Activated T-cell treated with anti-CD3 and anti-CD28 coated beads for 24 hours (primary cell): ENCODE results near the gene KIF24.
"Not testable (repeated sequence)": the region's sequence is repeated elsewhere in the genome, so short reads cannot be mapped to it uniquely, and the experiment has no call there.

Source experiments
- DNase-seq: peaks from one replicate; pipeline ENCODE4 v3.0.0-alpha.2; 2020; ENCODE audit warnings: low read depth

Gene KIF24

GRCh38 chr9:34365282-34365681, 36.2 kb upstream of the KIF24 start:
- DNase-seq: no peak

DNA sequence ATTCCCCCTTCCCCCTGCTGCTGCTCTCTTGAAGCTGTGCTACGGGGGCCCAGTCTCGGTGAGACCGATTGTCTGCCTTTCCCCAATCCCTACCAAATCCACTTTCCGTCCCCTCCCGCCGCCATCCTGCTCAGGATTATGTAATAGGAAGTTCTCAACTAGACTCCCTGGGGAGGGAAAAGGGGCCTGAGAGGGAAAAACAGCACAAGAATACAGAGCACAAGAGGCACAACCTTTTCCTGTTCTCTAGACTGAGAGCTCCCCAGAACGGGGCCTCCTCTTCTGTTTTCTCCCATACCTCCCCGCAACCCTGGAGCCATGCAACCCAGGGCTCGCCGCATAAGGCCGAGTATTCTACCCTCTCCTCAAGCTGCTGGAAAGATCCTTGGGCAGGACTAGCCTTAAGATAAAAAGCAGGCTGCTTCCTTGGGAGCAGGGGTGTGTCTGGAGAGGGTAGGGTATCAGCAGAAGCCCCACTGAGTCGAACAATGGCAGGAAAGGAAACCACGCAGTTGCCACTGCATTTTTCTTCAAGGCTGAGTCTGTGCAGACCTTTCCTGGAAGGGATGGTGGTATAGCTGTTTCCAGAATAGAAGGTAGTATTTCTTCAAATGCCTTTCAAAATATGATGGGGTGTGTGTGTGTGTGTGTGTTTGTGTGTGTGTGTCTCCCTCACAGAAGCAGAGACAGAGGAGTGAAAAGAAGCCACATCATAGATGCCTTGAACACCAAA, 34.7 kb upstream of the KIF24 start:
- DNase-seq: no peak

DNA sequence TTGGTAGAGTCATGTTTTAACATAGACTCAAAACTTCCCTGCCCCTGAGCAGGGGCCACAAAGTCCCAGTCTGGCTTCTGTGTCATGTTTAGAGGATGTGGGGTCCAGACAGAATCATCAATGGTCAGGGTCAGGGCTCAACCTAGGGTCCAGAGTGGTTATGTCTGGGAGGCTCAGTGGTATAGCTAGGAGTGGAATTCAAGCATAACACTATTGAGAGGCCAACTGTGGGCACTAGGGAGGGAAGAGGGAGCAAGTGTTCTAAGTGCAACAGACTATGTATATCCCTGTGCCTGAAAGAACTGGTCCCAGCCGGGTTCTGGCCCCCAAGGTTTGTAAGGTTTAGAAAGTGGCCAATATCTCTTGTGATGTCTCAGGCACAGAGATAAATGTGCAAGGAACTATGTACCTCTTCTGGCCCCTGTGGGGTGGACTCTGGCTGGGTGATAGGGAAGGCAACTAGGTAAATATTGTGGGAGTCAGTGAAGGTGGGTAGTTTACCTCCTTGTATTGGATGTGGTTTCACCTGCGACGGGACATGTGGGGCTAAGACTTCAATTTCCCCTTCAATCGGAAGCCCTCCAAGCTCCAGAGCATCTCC, 33.6 kb upstream of the KIF24 start:
- no peak for DNase-seq

GRCh38 chr9:34352957-34353356, 23.9 kb upstream of the KIF24 start:
- not testable (repeated sequence) for DNase-seq

- not testable (repeated sequence) for DNase-seq
Observed at GRCh38 chr9:34352122-34352652, 23.1 kb upstream of the KIF24 start.

- DNase-seq: no peak
Observed at GRCh38 chr9:34349324-34349723, 20.3 kb upstream of the KIF24 start.

- DNase-seq: no peak
Observed at GRCh38 chr9:34347800-34348158, 18.7 kb upstream of the KIF24 start.

DNA sequence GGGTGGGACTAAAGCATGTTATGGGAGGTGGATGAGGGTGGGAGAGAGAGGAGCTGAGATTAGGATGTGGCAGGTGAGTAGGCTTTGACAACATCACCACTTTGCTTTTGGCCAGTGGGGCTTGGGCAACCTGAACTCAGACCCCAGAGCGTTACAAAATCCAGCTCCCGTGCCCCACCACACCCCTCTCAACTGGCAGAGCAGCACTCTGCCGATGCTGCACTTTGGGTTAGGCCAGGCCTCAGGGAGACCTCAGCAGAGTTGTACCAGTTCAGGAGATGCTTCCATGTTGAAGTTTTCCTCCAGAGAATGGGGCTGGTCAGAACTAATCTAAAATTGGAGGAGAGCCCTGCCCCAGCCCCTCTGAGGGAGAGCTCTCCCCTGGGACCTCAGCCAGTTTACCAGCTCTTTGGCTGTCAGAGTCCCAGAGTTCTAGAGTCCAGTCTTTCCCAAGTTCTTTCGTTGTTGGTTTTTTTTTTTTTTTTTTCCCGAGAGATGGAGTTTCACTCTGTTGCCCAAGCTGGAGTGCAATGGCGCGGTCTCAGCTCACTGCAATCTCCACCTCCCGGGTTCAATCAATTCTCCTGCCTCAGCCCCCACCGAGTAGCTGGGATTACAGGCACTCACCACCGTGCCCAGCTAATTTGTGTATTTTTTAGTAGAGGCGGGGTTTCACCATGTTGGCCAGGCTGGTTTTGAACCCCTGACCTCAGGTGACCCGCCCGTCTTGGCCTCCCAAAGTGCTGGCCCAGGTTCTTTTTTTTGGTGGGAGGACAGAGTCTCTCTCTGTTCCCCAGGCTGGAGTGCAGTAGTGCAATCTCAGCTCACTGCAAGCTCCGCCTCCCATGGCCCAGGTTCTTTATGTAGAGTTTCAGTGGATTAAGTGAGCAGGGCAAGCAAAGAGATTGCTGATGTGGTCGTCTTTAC, 18.1 kb upstream of the KIF24 start:
- no peak for DNase-seq

GRCh38 chr9:34343605-34344004, 14.5 kb upstream of the KIF24 start:
- DNase-seq: no peak

- DNase-seq: no peak
Observed at GRCh38 chr9:34343090-34343489, 14.0 kb upstream of the KIF24 start.

- DNase-seq: no peak
Observed at GRCh38 chr9:34341659-34342295, 12.7 kb upstream of the KIF24 start.

- DNase-seq: no peak
Observed at GRCh38 chr9:34338665-34339385, 9.8 kb upstream of the KIF24 start.

GRCh38 chr9:34338079-34338478, 9.0 kb upstream of the KIF24 start:
- DNase-seq: not testable (repeated sequence)

GRCh38 chr9:34337403-34337802, 8.3 kb upstream of the KIF24 start:
- no peak for DNase-seq

- no peak for DNase-seq
Observed at GRCh38 chr9:34335376-34335775, 6.3 kb upstream of the KIF24 start.

DNA sequence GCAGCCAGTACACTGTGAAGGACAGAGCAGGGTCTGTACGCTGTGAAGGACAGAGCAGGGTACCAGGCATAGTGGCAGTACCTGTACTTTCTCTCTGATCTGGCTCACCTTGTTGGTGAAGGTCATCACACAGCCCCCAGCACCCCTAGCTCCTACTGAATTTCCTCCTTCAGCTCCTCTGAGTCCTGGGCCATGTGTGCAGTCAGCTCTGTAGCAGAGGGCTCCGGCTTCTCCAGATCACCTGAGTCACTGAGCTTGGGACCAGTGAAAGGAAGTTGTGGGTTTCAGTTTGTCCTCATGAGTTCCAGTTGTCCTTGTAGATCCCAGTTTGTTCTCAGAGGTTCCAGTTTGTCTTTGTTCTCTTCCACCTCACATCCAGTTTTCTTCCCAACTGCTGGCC, 5.8 kb upstream of the KIF24 start:
- DNase-seq: no peak

GRCh38 chr9:34334337-34334824, 5.3 kb upstream of the KIF24 start:
- no peak for DNase-seq

GRCh38 chr9:34333836-34334235, 4.8 kb upstream of the KIF24 start:
- no peak for DNase-seq

DNA sequence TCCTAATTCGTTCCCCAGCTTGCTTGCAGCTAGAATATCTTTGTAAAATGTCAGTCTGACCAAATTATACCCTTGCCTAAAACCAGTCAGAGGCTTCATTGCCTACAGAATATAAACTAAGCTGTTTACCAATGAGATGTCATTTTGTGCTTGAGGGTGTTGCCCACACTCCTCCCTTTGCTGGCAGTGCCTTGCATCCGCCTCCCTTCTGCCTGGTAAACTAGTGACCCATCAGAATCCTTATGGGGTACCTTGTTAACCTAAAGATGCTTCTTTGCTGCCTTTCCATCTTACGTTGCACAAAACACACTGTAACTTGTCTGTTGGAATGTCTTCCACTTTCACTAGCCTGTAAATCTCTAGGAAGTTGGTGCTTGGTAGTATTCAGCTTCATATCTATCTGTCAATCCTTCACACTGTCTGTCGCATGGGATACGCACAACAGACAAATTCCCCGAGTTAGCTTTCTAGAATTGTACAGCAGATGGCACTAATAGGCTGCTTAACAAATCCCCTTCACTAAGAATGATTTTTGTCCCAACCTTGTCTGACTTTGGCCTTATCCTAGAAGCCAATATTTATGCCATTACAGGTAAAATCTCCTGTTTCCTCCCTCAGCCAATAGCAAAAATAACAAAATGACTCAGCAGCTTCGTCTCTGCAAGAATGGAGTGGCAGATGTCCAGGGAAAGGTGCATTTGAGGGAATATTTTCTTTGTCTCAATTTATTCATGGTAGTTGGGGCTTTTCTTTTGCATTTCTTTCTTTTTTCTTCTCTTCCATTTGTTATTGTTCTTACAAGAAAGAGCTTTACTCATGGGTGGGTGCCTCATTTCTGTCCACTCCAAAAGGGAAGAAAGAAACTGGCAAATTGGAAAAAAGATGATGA, 3.3 kb upstream of the KIF24 start:
- no peak for DNase-seq

DNA sequence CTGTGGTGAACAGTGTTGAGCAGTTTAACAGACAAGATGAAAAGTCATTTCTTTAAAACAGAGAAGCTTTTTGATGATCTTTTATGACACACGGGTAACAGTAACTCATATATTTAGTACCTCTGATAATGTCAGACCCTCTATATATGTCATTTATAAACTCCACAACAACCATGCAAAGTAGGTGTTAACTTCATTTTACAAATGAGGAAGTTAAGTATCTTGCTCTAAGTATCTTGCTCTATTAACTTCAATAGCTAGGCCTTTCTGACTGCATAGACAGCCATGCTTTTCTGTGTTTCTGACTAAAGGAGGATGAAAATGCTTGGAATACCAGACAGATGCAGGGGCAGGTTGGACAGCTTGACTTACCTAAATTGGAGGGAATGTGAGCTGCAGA, 2.1 kb upstream of the KIF24 start:
- DNase-seq: no peak
